Measurements from ENCODE around the gene PHLDA1. TPM values are rescaled to one million over a fixed set of nuclear protein-coding genes. Genes with fewer than 3 reads are reported as not detected.

Gene PHLDA1
- total RNA-seq, 1 experiment from 2014 or later = 34.9 TPM

DNA sequence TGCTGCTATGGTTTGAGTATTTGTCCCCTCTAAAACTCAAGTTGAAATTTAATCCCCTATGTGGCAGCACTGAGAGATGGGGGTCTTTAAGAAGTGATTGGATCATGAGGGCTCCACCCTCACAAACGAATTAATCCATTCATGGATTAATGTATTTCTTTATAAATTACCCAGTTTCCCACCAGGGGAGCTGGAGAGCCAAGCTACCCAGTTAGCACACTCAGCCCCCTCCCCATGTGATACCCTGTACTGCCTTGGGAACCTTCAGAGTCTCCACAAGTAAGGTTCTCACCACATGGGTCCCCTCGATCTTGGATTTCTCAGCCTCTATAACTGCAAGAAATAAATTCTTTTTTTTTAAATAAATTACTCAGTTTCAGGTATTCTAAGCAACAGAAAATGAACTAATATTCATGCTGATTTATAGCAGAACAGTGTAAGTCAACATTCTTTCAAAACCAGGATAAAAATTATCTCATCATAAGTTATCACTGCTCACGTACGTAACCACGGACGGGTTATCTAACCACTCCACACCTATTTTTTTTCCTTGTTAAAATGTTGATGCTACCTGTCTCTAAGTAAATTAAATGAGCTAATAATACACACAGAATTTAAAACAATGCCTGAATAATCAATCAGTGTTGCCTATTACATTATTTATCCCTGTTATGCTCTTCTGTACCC, 49.3 kb upstream of the PHLDA1 start (continued):
- TF ChIP-seq, protein P1, sequence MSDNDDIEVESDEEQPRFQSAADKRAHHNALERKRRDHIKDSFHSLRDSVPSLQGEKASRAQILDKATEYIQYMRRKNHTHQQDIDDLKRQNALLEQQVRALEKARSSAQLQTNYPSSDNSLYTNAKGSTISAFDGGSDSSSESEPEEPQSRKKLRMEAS (CRISPR knock-in tag; IDR thresholded peaks at IDR 0.05) = no peak
- TF ChIP-seq, protein P2, sequence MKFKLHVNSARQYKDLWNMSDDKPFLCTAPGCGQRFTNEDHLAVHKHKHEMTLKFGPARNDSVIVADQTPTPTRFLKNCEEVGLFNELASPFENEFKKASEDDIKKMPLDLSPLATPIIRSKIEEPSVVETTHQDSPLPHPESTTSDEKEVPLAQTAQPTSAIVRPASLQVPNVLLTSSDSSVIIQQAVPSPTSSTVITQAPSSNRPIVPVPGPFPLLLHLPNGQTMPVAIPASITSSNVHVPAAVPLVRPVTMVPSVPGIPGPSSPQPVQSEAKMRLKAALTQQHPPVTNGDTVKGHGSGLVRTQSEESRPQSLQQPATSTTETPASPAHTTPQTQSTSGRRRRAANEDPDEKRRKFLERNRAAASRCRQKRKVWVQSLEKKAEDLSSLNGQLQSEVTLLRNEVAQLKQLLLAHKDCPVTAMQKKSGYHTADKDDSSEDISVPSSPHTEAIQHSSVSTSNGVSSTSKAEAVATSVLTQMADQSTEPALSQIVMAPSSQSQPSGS (CRISPR knock-in tag; IDR thresholded peaks at IDR 0.05; ENCODE audit: borderline replicate concordance, low read depth) = no peak
- no peak for TF ChIP-seq ZNF138 (CRISPR knock-in tag; conservative IDR thresholded peaks at IDR 0.05)
- TF ChIP-seq, protein P3, sequence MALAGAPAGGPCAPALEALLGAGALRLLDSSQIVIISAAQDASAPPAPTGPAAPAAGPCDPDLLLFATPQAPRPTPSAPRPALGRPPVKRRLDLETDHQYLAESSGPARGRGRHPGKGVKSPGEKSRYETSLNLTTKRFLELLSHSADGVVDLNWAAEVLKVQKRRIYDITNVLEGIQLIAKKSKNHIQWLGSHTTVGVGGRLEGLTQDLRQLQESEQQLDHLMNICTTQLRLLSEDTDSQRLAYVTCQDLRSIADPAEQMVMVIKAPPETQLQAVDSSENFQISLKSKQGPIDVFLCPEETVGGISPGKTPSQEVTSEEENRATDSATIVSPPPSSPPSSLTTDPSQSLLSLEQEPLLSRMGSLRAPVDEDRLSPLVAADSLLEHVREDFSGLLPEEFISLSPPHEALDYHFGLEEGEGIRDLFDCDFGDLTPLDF (CRISPR knock-in tag; IDR thresholded peaks at IDR 0.05) = no peak
- TF ChIP-seq ELF4 (CRISPR knock-in tag; IDR thresholded peaks at IDR 0.05; ENCODE audit: low read depth) = no peak
- TF ChIP-seq, protein P4, sequence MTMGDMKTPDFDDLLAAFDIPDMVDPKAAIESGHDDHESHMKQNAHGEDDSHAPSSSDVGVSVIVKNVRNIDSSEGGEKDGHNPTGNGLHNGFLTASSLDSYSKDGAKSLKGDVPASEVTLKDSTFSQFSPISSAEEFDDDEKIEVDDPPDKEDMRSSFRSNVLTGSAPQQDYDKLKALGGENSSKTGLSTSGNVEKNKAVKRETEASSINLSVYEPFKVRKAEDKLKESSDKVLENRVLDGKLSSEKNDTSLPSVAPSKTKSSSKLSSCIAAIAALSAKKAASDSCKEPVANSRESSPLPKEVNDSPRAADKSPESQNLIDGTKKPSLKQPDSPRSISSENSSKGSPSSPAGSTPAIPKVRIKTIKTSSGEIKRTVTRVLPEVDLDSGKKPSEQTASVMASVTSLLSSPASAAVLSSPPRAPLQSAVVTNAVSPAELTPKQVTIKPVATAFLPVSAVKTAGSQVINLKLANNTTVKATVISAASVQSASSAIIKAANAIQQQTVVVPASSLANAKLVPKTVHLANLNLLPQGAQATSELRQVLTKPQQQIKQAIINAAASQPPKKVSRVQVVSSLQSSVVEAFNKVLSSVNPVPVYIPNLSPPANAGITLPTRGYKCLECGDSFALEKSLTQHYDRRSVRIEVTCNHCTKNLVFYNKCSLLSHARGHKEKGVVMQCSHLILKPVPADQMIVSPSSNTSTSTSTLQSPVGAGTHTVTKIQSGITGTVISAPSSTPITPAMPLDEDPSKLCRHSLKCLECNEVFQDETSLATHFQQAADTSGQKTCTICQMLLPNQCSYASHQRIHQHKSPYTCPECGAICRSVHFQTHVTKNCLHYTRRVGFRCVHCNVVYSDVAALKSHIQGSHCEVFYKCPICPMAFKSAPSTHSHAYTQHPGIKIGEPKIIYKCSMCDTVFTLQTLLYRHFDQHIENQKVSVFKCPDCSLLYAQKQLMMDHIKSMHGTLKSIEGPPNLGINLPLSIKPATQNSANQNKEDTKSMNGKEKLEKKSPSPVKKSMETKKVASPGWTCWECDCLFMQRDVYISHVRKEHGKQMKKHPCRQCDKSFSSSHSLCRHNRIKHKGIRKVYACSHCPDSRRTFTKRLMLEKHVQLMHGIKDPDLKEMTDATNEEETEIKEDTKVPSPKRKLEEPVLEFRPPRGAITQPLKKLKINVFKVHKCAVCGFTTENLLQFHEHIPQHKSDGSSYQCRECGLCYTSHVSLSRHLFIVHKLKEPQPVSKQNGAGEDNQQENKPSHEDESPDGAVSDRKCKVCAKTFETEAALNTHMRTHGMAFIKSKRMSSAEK (CRISPR knock-in tag; IDR thresholded peaks at IDR 0.05; ENCODE audit: borderline replicate concordance) = no peak
- TF ChIP-seq FOXK1 (CRISPR knock-in tag; IDR thresholded peaks at IDR 0.05) = no peak
- TF ChIP-seq, protein P5, sequence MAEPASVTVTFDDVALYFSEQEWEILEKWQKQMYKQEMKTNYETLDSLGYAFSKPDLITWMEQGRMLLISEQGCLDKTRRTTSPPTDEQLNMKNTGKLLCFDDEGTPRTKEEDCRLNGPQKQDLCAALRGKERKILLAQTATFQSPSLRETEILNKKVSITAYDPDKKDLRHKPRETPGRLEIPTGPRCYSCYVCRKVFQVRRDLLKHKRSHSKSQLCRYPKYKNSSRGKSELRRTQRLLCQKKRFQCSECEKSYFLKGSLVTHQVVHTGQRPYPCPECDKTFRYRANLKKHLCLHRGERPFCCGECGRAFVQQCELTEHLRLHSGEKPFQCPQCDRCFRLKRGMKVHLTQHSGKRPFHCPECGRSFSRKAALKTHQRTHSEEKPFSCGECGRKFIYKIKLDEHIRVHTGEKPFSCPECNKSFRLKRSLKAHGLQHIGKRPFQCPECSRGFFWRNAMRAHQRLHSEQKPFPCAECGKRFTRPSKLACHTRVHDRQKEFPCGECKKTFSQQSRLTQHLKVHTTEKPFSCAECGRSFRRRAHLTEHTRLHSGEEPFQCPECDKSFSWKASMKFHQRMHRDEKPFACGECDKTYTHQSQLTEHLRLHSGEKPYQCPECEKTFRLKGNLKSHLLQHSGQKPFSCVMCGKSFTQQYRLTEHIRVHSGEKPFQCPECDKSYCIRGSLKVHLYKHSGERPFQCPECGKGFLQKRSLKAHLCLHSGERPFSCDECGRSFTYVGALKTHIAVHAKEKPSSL (CRISPR knock-in tag; conservative IDR thresholded peaks at IDR 0.05) = no peak

DNA sequence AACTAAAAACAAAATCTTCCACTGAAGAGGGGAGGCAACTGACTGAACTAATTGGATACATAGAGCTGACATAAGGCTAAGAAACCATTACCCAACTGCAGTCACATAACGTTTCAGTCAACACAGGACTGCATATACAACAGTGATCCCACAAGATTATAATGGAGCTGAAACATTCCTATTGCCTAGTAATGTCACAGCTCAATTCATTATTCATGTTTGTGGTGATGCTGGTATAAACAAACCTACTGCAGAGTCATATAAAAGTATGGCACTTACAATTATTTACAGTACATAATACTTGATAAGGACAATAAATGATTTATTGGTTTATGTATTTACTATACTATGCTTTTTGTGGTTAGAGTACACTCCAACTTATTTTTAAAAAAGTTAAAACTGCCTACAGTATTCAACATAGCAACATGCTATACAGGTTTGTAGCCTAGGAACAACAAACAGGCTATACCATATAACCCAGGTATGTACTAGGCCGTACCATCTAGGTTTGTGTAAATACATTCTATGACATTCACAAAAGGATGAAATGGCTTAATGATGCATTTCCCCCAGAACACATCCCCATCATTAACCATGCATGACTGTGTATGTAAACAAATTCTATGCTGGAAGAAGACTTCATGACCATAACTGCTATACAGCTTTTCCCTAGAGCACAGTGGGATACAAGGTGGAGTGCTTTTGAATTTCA, 48.6 kb upstream of the PHLDA1 start:
- Mint-ChIP-seq H3K36me3 (peaks cover 11% of the 10 kb centered on the region), H3K27ac (peak overlapping the region; percentile 60), H3K4me3 (peak overlapping the region; percentile 31), H3K27me3 (ENCODE audit: low read depth) (no peaks in the 10 kb centered on the region), H3K9me3 (no peaks in the 10 kb centered on the region), H3K4me1 (peaks cover 60% of the 10 kb centered on the region)
- DNase-seq (ENCODE audit: low spot score) = no peak
- no peak for ATAC-seq
- POLR2A ChIA-PET = no interaction called here
- CTCF ChIA-PET = interaction anchor here (1.0 to 1.7 kb wide), 3 partner anchors 11 to 268 kb away, joined by 5 to 6 read pairs (median 6); partner anchors contain the start of gene BBS10
- no peak for TF ChIP-seq SMAD3 (CRISPR knock-in tag; IDR thresholded peaks at IDR 0.05; ENCODE audit: borderline replicate concordance)
- no peak for TF ChIP-seq ZBTB21 (CRISPR knock-in tag; IDR thresholded peaks at IDR 0.05; ENCODE audit: borderline replicate concordance)
- TF ChIP-seq, protein P3 (CRISPR knock-in tag; IDR thresholded peaks at IDR 0.05) = no peak
- TF ChIP-seq IRF2 (CRISPR knock-in tag; IDR thresholded peaks at IDR 0.05; ENCODE audit: borderline replicate concordance, low read depth) = no peak
- TF ChIP-seq, protein P6, sequence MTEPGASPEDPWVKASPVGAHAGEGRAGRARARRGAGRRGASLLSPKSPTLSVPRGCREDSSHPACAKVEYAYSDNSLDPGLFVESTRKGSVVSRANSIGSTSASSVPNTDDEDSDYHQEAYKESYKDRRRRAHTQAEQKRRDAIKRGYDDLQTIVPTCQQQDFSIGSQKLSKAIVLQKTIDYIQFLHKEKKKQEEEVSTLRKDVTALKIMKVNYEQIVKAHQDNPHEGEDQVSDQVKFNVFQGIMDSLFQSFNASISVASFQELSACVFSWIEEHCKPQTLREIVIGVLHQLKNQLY (CRISPR knock-in tag; IDR thresholded peaks at IDR 0.05) = no peak
- TF ChIP-seq TCF7 (CRISPR knock-in tag; IDR thresholded peaks at IDR 0.05; ENCODE audit: low read depth) = no peak
- TF ChIP-seq, protein P7, sequence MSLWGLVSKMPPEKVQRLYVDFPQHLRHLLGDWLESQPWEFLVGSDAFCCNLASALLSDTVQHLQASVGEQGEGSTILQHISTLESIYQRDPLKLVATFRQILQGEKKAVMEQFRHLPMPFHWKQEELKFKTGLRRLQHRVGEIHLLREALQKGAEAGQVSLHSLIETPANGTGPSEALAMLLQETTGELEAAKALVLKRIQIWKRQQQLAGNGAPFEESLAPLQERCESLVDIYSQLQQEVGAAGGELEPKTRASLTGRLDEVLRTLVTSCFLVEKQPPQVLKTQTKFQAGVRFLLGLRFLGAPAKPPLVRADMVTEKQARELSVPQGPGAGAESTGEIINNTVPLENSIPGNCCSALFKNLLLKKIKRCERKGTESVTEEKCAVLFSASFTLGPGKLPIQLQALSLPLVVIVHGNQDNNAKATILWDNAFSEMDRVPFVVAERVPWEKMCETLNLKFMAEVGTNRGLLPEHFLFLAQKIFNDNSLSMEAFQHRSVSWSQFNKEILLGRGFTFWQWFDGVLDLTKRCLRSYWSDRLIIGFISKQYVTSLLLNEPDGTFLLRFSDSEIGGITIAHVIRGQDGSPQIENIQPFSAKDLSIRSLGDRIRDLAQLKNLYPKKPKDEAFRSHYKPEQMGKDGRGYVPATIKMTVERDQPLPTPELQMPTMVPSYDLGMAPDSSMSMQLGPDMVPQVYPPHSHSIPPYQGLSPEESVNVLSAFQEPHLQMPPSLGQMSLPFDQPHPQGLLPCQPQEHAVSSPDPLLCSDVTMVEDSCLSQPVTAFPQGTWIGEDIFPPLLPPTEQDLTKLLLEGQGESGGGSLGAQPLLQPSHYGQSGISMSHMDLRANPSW (CRISPR knock-in tag; conservative IDR thresholded peaks at IDR 0.05; ENCODE audit: low read depth) = no peak
- no peak for TF ChIP-seq HMGA2 (CRISPR knock-in tag; IDR thresholded peaks at IDR 0.05)
- TF ChIP-seq NR2C2 (CRISPR knock-in tag; IDR thresholded peaks at IDR 0.05) = no peak

Measured in WTC11 (cell line).